Liver (tissue), 9 donors: ENCODE results near the gene FRYL. TPM values are rescaled to one million over a fixed set of nuclear protein-coding genes. Genes with fewer than 3 reads are reported as not detected.

Experiments
- DNase-seq: peaks from one replicate; pipeline ENCODE4 v3.0.0-alpha.2; 2017; ENCODE audit warnings: low spot score
- H3K27ac ChIP-seq, 2 donors: one replicate each; pipeline ENCODE4 v1.7.0; 2013; ENCODE audit warnings: inconsistent platforms in 2 of 2, low read length in 2 of 2, control low read depth in 1 of 2, low read depth in 1 of 2, mild to moderate bottlenecking in 1 of 2
- H3K27me3 ChIP-seq, 4 donors: one replicate each; pipeline versions ENCODE4 v1.6.1 to v1.7.0; 2013; ENCODE audit warnings: low read length in 3 of 4, inconsistent platforms in 1 of 4, mild to moderate bottlenecking in 1 of 4, moderate library complexity in 1 of 4; ENCODE audit not compliant: control insufficient read depth in 4 of 4, insufficient read depth in 4 of 4
- H3K36me3 ChIP-seq, 4 donors: one replicate each; pipeline versions ENCODE4 v1.6.1 to v1.7.0; 2013; ENCODE audit warnings: low read length in 3 of 4, mild to moderate bottlenecking in 3 of 4, low read depth in 1 of 4, moderate library complexity in 1 of 4; ENCODE audit not compliant: control insufficient read depth in 4 of 4, insufficient read depth in 3 of 4
- H3K4me1 ChIP-seq, 4 donors: one replicate each; pipeline versions ENCODE4 v1.6.1 to v1.7.0; 2013; ENCODE audit warnings: low read length in 3 of 4, mild to moderate bottlenecking in 3 of 4, moderate library complexity in 1 of 4; ENCODE audit not compliant: control insufficient read depth in 4 of 4, insufficient read depth in 4 of 4
- H3K4me3 ChIP-seq, 3 donors: one replicate each; pipeline versions ENCODE4 v1.6.1 to v1.7.0; 2013; ENCODE audit warnings: low read length in 3 of 3, control low read depth in 1 of 3, low read depth in 1 of 3, mild to moderate bottlenecking in 1 of 3
- H3K9ac ChIP-seq, 2 donors: one replicate each; pipeline ENCODE4 v1.7.0; 2013; ENCODE audit warnings: low read length in 2 of 2, mild to moderate bottlenecking in 2 of 2, moderate library complexity in 2 of 2, control low read depth in 1 of 2, low read depth in 1 of 2
- H3K9me3 ChIP-seq, 4 donors: one replicate each; pipeline versions ENCODE4 v1.6.1 to v1.7.0; 2013; ENCODE audit warnings: low read length in 3 of 4; ENCODE audit not compliant: control insufficient read depth in 4 of 4
- ATF3 ChIP-seq: IDR thresholded peaks from 2 replicates; pipeline ENCODE4 v1.6.1; 2016; ENCODE audit warnings: antibody characterized with exemption
- CTCF ChIP-seq: fragments of 150-350 bp; IDR thresholded peaks from 2 replicates; pipeline ENCODE4 v1.5.1; 2017; ENCODE audit warnings: improper control_type of control experiment, low read depth, low read length; ENCODE audit not compliant: missing input control
- EGR1 ChIP-seq, 2 donors: IDR thresholded peaks; 2 replicates each; pipeline ENCODE4 v1.6.1; 2016 to 2018; ENCODE audit warnings: antibody characterized with exemption in 2 of 2, low read depth in 2 of 2
- FOXA1 ChIP-seq: IDR thresholded peaks from 2 replicates; pipeline ENCODE4 v1.6.1; 2016; ENCODE audit warnings: antibody characterized with exemption
- FOXA2 ChIP-seq: IDR thresholded peaks from 2 replicates; pipeline ENCODE4 v1.6.1; 2016; ENCODE audit warnings: antibody characterized with exemption
- GABPA ChIP-seq, 2 donors: IDR thresholded peaks in 1 of 2; conservative IDR thresholded peaks in 1 of 2; 2 replicates each; pipeline ENCODE4 v1.6.1; 2016; ENCODE audit warnings: antibody characterized with exemption in 2 of 2, mild to moderate bottlenecking in 1 of 2, moderate library complexity in 1 of 2
- HNF4A ChIP-seq, 2 donors: conservative IDR thresholded peaks; 2 replicates each; pipeline ENCODE4 v1.6.1; 2016; ENCODE audit warnings: antibody characterized with exemption in 2 of 2, mild to moderate bottlenecking in 2 of 2
- HNF4G ChIP-seq: IDR thresholded peaks from 2 replicates; pipeline ENCODE4 v1.6.1; 2016; ENCODE audit warnings: antibody characterized with exemption
- JUND ChIP-seq, 2 donors: IDR thresholded peaks; 2 replicates each; pipeline ENCODE4 v1.6.1; 2016; ENCODE audit warnings: antibody characterized with exemption in 2 of 2
- NR2F2 ChIP-seq: IDR thresholded peaks from 2 replicates; pipeline ENCODE4 v1.6.1; 2016; ENCODE audit warnings: antibody characterized with exemption
- RAD21 ChIP-seq, 2 donors: IDR thresholded peaks; 2 replicates each; pipeline ENCODE4 v1.6.1; 2016; ENCODE audit warnings: antibody characterized with exemption in 2 of 2, mild to moderate bottlenecking in 2 of 2
- REST ChIP-seq: IDR thresholded peaks from 2 replicates; pipeline ENCODE4 v1.6.1; 2016; ENCODE audit warnings: antibody characterized with exemption, mild to moderate bottlenecking
- RXRA ChIP-seq, 2 donors: IDR thresholded peaks; 2 replicates each; pipeline ENCODE4 v1.6.1; 2017 to 2018; ENCODE audit warnings: antibody characterized with exemption in 2 of 2, mild to moderate bottlenecking in 1 of 2
- SP1 ChIP-seq: IDR thresholded peaks from 2 replicates; pipeline ENCODE4 v1.6.1; 2018; ENCODE audit warnings: antibody characterized with exemption, mild to moderate bottlenecking
- TAF1 ChIP-seq: conservative IDR thresholded peaks from 2 replicates; pipeline ENCODE4 v1.6.1; 2016; ENCODE audit warnings: antibody characterized with exemption, mild to moderate bottlenecking
- YY1 ChIP-seq: IDR thresholded peaks from 2 replicates; pipeline ENCODE4 v1.6.1; 2016; ENCODE audit warnings: antibody characterized with exemption, mild to moderate bottlenecking
- WGBS: extraction: QIAGEN DNeasy Blood & Tissue Kit; methylation state at CpG from one replicate; pipeline ENCODE4 v1.1.7; 2013; 5-methylcytosine and 5-hydroxymethylcytosine counted together
- polyA plus RNA-seq, 2 donors: library from polyadenylated mRNA; stranded (reverse) in 1 of 2; unstranded in 1 of 2; fragments of 200-250 nt in 1 of 2; fragments of >200 nt in 1 of 2; fragmentation: Nextera tagmentation in 1 of 2; extraction: Ambion mirVana in 1 of 2; gene quantifications; one replicate each; pipeline versions ENCODE4 v1.2.1 to v1.2.3, GENCODE V29; 2013 to 2015
- total RNA-seq, 2 donors: library from RNA; depleted of rRNA; stranded (reverse); fragments of >200 nt; gene quantifications; one replicate each; pipeline ENCODE4 v1.2.3, GENCODE V29; 2014
- TF ChIP-seq, protein P1 (sequence below): IDR thresholded peaks from 2 replicates; pipeline ENCODE4 v1.6.1; 2016; ENCODE audit warnings: antibody characterized with exemption
- TF ChIP-seq, protein P2 (sequence below): IDR thresholded peaks from 2 replicates; pipeline ENCODE4 v1.6.1; 2016; ENCODE audit warnings: antibody characterized with exemption
- donor health status: healthy.
- donor health status: healthy.
- donor health status: healthy.
- donor health status: healthy.
- donor health status: healthy.

FRYL gene
- total and polyA plus RNA-seq, 4 donors = 5.3 to 79.0 (median 27.2) TPM

GRCh38 chr4:48602763-48603162, 177.3 kb downstream of the FRYL start:
- Histone ChIP-seq H3K27me3 (no peaks in the 10 kb centered on the region), H3K27ac (no peak overlapping the region), H3K4me1 (peaks cover 3 to 28% (median 23%) of the 10 kb centered on the region in 4 donors), H3K9ac (no peak overlapping the region), H3K36me3 (peaks cover 0 to 6% (median 4%) of the 10 kb centered on the region in 4 donors), H3K9me3 (no peaks in the 10 kb centered on the region), H3K4me3 (no peak overlapping the region)
- TF ChIP-seq HNF4G = no peak
- no peak for TF ChIP-seq SP1
- TF ChIP-seq RAD21 (IDR thresholded peaks at IDR 0.05) = no peak
- no peak for TF ChIP-seq FOXA1
- TF ChIP-seq NR2F2 = no peak
- no peak for TF ChIP-seq HNF4A (conservative IDR thresholded peaks at IDR 0.05)
- no peak for TF ChIP-seq ATF3
- TF ChIP-seq JUND (IDR thresholded peaks at IDR 0.05) = no peak
- no peak for TF ChIP-seq TAF1
- no peak for TF ChIP-seq GABPA (IDR thresholded peaks at IDR 0.05 in 1 of 2, conservative IDR thresholded peaks at IDR 0.05 in 1 of 2)
- TF ChIP-seq EGR1 (IDR thresholded peaks at IDR 0.05; ENCODE audit: low read depth in 2 of 2) = no peak
- TF ChIP-seq FOXA2 = no peak
- TF ChIP-seq, protein P1, sequence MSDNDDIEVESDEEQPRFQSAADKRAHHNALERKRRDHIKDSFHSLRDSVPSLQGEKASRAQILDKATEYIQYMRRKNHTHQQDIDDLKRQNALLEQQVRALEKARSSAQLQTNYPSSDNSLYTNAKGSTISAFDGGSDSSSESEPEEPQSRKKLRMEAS = no peak
- TF ChIP-seq, protein P2, sequence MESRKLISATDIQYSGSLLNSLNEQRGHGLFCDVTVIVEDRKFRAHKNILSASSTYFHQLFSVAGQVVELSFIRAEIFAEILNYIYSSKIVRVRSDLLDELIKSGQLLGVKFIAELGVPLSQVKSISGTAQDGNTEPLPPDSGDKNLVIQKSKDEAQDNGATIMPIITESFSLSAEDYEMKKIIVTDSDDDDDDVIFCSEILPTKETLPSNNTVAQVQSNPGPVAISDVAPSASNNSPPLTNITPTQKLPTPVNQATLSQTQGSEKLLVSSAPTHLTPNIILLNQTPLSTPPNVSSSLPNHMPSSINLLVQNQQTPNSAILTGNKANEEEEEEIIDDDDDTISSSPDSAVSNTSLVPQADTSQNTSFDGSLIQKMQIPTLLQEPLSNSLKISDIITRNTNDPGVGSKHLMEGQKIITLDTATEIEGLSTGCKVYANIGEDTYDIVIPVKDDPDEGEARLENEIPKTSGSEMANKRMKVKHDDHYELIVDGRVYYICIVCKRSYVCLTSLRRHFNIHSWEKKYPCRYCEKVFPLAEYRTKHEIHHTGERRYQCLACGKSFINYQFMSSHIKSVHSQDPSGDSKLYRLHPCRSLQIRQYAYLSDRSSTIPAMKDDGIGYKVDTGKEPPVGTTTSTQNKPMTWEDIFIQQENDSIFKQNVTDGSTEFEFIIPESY = no peak
- TF ChIP-seq CTCF = no peak
- TF ChIP-seq YY1 = no peak
- no peak for TF ChIP-seq REST
- DNase-seq = no peak
- WGBS = 63% methylated on average over 4 of the region's 4 CpGs

- H3K27me3 ChIP-seq = no peaks in the 10 kb centered on the region
- DNase-seq = no peak
- peaks cover under 1 to 6% (median 4%) of the 10 kb centered on the region in 4 donors for H3K36me3 ChIP-seq
- no peak overlapping the region for H3K27ac ChIP-seq
- peaks cover 3 to 28% (median 23%) of the 10 kb centered on the region in 4 donors for H3K4me1 ChIP-seq
- no peaks in the 10 kb centered on the region for H3K9me3 ChIP-seq
- WGBS = 70% methylated on average over 3 of the region's 3 CpGs
- no peak overlapping the region for H3K9ac ChIP-seq
- H3K4me3 ChIP-seq = no peak overlapping the region
- TF ChIP-seq HNF4G = no peak
- no peak for TF ChIP-seq JUND (IDR thresholded peaks at IDR 0.05)
- no peak for TF ChIP-seq RXRA (IDR thresholded peaks at IDR 0.05)
- TF ChIP-seq SP1 = no peak
- no peak for TF ChIP-seq CTCF
- TF ChIP-seq YY1 = no peak
- TF ChIP-seq, protein P2 = no peak
- TF ChIP-seq TAF1 = no peak
- no peak for TF ChIP-seq NR2F2
Observed at GRCh38 chr4:48602222-48602621, 177.9 kb downstream of the FRYL start.
